Measurements from ENCODE around the gene ZMAT3.
A peak's percentile ranks its signal among the peaks of the same experiment; 100 is the strongest.

Gene ZMAT3

DNA sequence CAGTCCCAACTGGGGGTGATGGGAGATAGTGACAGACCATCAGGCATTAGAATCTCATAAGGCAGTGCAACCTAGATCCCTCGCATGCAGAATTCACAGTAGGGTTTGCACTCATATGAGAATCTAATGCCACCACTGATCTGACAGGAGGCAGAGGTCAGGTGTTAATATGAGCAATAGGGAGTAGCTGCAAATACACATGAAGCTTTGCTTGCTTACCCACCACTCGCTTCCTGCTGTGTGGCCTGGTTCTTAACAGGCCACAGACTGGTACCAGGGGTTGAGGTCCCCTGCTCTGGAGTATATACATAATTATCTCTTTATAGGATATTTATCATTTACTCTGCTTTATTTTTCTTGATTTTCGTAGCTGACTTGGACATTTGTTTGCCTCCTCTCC, 36.0 kb upstream of the ZMAT3 start:
- H3K4me3 ChIP-seq (ENCODE audit: severe bottlenecking): no peak overlapping the region
- no peaks in the 10 kb centered on the region for H3K36me3 ChIP-seq (ENCODE audit: low read depth)
- no peak for DNase-seq (ENCODE audit: low spot score)
- ATAC-seq (ENCODE audit: low read depth): no peak
- H3K27me3 ChIP-seq (ENCODE audit: insufficient read depth, poor library complexity, severe bottlenecking): no peaks in the 10 kb centered on the region
- TF ChIP-seq, protein P1, sequence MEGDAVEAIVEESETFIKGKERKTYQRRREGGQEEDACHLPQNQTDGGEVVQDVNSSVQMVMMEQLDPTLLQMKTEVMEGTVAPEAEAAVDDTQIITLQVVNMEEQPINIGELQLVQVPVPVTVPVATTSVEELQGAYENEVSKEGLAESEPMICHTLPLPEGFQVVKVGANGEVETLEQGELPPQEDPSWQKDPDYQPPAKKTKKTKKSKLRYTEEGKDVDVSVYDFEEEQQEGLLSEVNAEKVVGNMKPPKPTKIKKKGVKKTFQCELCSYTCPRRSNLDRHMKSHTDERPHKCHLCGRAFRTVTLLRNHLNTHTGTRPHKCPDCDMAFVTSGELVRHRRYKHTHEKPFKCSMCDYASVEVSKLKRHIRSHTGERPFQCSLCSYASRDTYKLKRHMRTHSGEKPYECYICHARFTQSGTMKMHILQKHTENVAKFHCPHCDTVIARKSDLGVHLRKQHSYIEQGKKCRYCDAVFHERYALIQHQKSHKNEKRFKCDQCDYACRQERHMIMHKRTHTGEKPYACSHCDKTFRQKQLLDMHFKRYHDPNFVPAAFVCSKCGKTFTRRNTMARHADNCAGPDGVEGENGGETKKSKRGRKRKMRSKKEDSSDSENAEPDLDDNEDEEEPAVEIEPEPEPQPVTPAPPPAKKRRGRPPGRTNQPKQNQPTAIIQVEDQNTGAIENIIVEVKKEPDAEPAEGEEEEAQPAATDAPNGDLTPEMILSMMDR (IDR thresholded peaks at IDR 0.05; ENCODE audit: poor library complexity, severe bottlenecking): no peak
- H3K27ac ChIP-seq (ENCODE audit: poor library complexity, severe bottlenecking): peak overlapping the region; percentile 55
- no peaks in the 10 kb centered on the region for H3K9me3 ChIP-seq (ENCODE audit: severe bottlenecking)
- no peaks in the 10 kb centered on the region for H3K4me1 ChIP-seq (ENCODE audit: insufficient read depth, poor library complexity, severe bottlenecking)

DNA sequence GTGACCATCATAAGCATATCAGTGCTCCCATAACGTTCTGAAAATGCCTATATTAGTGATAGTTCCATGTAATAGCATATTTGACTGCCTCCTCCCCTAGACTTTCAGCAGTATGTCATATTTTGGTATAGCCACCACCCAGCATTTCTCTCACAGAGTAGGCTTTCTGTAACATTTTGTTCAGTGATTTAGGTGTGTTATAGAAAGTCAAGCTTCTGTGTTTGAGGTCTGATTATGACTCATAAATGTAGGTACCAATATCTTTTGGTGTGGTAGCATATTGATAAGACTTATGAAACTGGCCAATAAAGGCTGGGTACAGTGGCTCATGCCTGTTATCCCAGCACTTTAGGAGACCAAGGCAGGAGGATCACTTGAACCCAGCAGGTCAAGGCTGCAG, 34.3 kb upstream of the ZMAT3 start:
- no peak overlapping the region for H3K4me3 ChIP-seq (ENCODE audit: severe bottlenecking)
- TF ChIP-seq, protein P1 (IDR thresholded peaks at IDR 0.05; ENCODE audit: poor library complexity, severe bottlenecking): no peak
- H3K36me3 ChIP-seq (ENCODE audit: low read depth): no peaks in the 10 kb centered on the region
- H3K27ac ChIP-seq (ENCODE audit: poor library complexity, severe bottlenecking): no peak overlapping the region
- ATAC-seq (ENCODE audit: low read depth) (no peak), DNase-seq (ENCODE audit: low spot score) (no peak)
- H3K4me1 ChIP-seq (ENCODE audit: insufficient read depth, poor library complexity, severe bottlenecking): peaks cover 4% of the 10 kb centered on the region
- no peaks in the 10 kb centered on the region for H3K27me3 ChIP-seq (ENCODE audit: insufficient read depth, poor library complexity, severe bottlenecking)
- no peaks in the 10 kb centered on the region for H3K9me3 ChIP-seq (ENCODE audit: severe bottlenecking)

DNA sequence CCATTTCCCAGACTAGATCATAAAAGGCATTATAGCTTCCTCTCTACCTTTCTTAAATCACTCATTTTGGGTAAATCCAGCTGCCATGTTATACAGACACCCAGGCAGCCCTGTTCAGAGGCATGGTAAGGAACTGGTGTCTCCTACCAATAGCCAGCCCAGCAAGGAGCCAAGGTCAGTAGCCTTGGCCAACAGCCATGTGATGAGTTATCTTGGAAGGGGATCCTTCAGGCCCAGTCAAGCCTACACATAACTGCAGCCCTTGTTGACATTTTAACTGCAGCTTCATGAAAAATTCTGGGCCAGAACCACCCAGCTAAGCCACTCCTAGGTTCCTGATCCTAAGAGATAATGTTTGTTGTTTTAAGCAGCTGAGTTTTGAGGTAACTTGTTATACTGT, 29.0 kb upstream of the ZMAT3 start:
- DNase-seq (ENCODE audit: low spot score) (no peak), ATAC-seq (ENCODE audit: low read depth) (peak; percentile 67)
- Histone ChIP-seq H3K27me3 (ENCODE audit: insufficient read depth, poor library complexity, severe bottlenecking) (no peaks in the 10 kb centered on the region), H3K4me1 (ENCODE audit: insufficient read depth, poor library complexity, severe bottlenecking) (peaks cover 8% of the 10 kb centered on the region), H3K4me3 (ENCODE audit: severe bottlenecking) (no peak overlapping the region), H3K9me3 (ENCODE audit: severe bottlenecking) (no peaks in the 10 kb centered on the region), H3K36me3 (ENCODE audit: low read depth) (no peaks in the 10 kb centered on the region), H3K27ac (ENCODE audit: poor library complexity, severe bottlenecking) (no peak overlapping the region)
- TF ChIP-seq, protein P1 (IDR thresholded peaks at IDR 0.05; ENCODE audit: poor library complexity, severe bottlenecking): no peak

DNA sequence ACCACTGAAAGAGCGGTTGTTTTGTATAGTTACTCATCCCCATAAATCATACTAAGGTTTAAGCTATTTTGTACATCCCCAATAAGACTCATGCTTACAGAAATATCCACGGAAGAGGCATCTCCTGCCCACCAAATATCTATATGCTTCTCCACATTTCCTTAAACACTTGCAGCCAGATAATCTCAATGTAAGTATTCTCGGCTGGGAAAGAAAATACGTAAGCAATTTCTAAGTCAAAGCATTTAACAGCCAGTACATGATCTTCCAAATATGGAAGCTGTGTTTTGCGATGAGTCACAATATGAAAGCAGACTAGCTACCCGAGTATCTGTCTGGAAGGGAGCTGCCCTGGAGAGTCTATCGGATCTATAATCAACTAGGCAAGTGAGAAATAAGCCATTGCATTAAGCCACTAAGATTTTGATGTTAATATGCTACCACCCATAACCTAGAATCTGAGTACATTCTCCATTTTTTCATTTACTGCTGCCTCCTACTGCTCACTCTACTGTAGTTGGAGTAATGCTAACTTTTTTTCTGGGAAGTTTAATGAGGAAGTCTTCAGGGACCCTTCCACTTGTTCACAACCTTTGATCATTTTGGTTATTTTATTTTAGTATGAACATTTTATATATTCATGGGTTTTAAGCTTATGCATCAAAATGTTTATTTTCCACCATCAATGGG, 26.9 kb upstream of the ZMAT3 start:
- Histone ChIP-seq H3K4me3 (ENCODE audit: severe bottlenecking) (no peak overlapping the region), H3K27ac (ENCODE audit: poor library complexity, severe bottlenecking) (no peak overlapping the region), H3K27me3 (ENCODE audit: insufficient read depth, poor library complexity, severe bottlenecking) (no peaks in the 10 kb centered on the region), H3K4me1 (ENCODE audit: insufficient read depth, poor library complexity, severe bottlenecking) (peaks cover 8% of the 10 kb centered on the region), H3K36me3 (ENCODE audit: low read depth) (no peaks in the 10 kb centered on the region), H3K9me3 (ENCODE audit: severe bottlenecking) (no peaks in the 10 kb centered on the region)
- TF ChIP-seq, protein P1 (IDR thresholded peaks at IDR 0.05; ENCODE audit: poor library complexity, severe bottlenecking): no peak
- ATAC-seq (ENCODE audit: low read depth): no peak
- no peak for DNase-seq (ENCODE audit: low spot score)

DNA sequence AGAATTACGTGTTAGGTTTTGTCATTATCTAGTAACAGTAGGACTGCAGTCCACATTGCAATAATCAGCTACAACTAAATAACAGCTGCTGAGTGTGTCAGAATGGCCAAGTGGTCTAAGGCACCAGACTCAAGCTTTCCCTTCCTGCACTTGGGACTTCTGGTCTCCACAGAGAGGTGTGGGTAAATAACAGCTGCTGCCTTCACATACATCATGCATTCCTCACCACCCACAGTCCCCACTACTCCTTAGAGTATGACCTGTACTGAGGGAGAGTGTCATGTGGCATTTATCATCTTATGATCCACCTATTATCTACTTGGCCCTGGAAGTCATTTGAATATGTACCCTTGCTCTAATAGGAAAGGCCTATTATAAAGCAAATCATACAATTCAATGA, 22.2 kb upstream of the ZMAT3 start:
- no peak overlapping the region for H3K4me3 ChIP-seq (ENCODE audit: severe bottlenecking)
- no peaks in the 10 kb centered on the region for H3K27me3 ChIP-seq (ENCODE audit: insufficient read depth, poor library complexity, severe bottlenecking)
- ATAC-seq (ENCODE audit: low read depth) (0 out of 3 replicates have a peak, but pooled peaks have one; percentile 35), DNase-seq (ENCODE audit: low spot score) (no peak)
- no peaks in the 10 kb centered on the region for H3K36me3 ChIP-seq (ENCODE audit: low read depth)
- no peaks in the 10 kb centered on the region for H3K9me3 ChIP-seq (ENCODE audit: severe bottlenecking)
- H3K27ac ChIP-seq (ENCODE audit: poor library complexity, severe bottlenecking): no peak overlapping the region
- no peaks in the 10 kb centered on the region for H3K4me1 ChIP-seq (ENCODE audit: insufficient read depth, poor library complexity, severe bottlenecking)
- TF ChIP-seq, protein P1 (IDR thresholded peaks at IDR 0.05; ENCODE audit: poor library complexity, severe bottlenecking): no peak
